Forelimb muscle (tissue), 1 donor: ENCODE data around the gene TAS2R60. TPM values are rescaled to one million over a fixed set of nuclear protein-coding genes. Genes with fewer than 3 reads are reported as not detected.
"Not testable (repeated sequence)": the region's sequence is repeated elsewhere in the genome, so short reads cannot be mapped to it uniquely, and the experiment has no call there.

ENCODE experiments used
- DNase-seq: peaks from one replicate; pipeline ENCODE4 v3.0.0-alpha.2; 2013; ENCODE audit warnings: low read depth
- polyA plus RNA-seq: library from polyadenylated mRNA; unstranded; fragments of 120-200 nt; gene quantifications from one replicate; pipeline ENCODE4 v1.2.1, GENCODE V29; 2013; ENCODE audit not compliant: insufficient read length

The TAS2R60 gene, protein sequence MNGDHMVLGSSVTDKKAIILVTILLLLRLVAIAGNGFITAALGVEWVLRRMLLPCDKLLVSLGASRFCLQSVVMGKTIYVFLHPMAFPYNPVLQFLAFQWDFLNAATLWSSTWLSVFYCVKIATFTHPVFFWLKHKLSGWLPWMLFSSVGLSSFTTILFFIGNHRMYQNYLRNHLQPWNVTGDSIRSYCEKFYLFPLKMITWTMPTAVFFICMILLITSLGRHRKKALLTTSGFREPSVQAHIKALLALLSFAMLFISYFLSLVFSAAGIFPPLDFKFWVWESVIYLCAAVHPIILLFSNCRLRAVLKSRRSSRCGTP
- not detected for polyA plus RNA-seq

DNA sequence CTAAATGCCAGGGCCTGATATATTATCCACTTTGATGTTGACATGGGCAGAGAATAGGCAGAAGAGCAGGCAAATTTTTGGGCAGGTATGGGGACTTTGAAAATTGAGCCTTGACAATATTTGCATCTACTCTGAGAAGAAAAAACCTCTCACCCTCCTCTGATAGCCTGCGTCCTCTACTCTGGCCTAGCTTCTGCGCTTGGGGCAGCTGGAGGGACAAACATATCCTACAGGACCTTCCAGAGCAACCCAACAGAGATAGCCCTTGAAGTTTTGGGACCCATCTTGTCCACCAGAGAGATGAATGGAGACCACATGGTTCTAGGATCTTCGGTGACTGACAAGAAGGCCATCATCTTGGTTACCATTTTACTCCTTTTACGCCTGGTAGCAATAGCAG, at the start of gene TAS2R60:
Gene TAS2R60 (plus strand): TSS at position 301 of the 400 bp plus-strand sequence. CDS start 0 bp downstream, at position 301.
- no peak for DNase-seq

DNA sequence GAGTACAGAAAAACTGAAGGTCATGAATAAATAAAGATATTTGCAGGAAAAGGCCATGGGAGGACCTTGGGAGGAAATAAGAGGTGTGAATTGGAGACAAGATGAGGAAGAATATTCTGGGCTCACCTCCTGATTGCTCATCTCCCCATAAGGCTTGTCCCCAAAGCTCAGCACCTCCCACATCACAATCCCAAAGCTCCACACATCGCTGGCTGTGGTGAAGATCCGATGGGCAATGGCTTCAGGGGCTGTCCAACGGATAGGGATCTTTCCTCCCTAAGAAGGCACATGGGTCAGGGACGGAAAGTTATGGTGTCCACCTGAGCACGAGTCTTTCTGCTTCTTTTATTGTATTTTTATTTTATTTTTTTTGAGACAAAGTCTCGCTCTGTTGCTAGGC, 49.2 kb upstream of the TAS2R60 start:
- DNase-seq, result no peak

DNA sequence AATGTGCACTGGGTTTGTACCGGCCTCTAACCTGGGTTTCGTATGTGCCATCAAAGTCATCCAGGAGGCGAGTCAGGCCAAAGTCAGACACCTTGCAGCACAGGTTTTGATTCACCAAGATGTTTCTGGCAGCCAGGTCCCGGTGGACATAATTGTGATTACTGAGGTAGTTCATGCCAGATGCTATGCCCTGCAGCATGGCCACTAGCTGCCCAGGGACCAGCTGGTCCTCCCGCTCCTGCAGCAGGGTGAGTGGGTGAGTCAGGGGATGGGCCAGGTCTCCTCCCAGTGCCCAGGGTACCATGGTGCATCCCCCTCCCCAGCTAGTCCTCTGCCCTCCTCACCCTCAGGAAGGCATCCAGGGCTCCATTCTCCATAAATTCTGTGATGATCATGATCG, 48.5 kb upstream of the TAS2R60 start:
- DNase-seq, result no peak

DNA sequence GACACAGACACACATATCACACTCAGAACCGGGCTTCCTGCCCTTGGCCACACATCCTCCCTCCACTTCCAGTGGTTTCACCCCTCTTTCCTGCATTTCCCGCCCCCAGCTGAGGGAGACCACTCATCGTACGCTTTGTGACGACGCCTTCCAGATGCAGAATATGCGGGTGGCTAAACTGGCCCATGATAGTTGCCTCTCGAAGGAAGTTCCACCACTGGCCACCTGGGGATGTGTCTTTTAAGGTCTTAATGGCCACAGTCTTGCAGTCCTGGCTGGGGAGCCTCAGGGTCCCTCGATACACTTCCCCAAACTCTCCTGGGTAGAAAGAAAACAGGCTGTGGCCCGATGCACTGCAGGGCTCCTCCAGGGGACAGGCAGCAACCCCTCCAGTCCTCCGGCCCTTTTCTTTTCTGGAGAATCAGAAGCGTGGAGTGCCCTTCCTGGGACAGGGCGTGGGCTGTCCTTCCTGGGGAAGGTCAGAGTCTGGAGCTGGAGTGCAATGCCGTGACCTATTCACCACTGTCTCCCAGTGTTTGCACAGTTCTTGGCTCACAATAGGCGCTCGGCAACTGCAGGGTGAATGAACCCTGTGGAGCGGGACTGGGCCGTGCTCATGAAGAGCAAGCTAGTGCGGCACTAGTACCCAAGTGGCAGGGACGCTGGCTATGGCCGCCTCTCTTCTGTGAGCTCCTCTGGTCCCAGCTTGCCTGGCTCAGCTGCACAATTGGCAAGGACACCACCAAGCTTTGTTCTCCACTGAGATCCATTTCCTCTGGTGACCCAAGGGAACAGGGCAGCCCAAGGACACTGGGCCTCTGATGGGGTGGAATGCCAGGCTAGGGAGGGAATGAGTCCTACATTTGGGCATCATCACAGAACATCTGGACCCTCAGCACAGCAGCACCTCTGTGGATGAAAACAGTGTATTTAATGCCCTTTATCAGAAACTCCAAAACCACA, 47.8 kb upstream of the TAS2R60 start:
- no peak for DNase-seq

DNA sequence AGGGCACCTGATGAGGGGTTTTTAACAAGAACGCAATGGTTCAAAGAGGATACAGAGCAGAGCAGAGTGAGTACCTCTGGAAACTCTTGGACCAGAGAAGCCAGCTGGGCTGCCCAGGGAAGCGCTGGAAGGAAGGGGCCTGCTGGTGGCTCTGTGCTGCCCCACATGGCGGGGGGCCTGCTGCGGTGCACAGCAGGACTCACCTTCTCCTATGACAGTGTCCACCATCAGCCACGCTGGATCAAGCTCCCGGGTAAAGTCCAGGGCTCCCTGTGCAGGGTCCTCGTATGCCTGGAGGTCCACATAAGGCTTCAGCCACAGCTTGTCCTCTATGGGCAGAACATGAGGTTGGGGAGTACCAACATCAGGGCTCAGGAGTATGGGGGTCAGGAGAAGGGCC, 47.1 kb upstream of the TAS2R60 start:
- DNase-seq, result no peak

DNA sequence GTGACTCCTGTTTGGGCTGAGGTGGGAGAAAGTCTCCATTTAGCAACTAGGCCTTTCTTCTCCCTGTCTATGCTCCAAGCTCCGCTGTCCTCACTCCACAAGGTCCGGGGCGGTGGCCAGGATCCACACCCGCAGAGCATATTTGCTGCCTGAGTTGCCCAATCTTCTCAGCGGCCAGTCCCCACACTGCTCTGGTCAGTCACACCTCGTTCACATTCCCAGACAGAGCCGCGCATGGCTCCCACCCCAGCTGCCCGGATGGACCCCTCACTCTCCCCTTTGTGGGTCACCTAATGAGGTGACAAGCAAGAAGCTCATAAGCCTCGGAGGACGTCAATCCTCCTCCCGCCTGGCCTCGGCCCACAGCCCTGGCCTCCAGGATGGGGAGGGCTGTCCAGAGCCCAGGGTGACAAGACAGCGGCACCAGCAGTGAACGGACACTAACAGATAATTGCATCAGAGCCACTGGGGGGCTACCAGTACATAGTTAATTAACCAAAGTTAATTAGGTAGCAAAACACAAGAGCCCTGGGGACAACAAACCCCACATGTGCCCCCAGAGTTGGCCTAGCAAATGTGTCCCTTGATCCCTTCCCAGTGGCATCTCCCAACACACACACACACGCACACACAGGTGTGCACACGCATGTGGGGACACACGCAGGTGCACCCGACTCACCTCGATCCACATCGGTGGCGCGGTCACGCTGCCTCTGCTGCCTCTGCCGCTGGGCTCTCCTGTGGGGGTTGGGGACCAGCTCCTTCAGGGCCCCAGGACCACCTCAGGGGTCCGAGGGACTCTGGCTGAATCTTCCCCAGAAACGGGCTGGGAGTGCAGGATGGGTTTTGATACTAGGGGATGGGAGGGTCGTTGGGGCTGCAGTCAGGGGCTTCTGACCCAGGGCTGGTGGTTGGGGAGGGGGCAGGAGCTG, 46.4 kb upstream of the TAS2R60 start:
- no peak for DNase-seq

DNA sequence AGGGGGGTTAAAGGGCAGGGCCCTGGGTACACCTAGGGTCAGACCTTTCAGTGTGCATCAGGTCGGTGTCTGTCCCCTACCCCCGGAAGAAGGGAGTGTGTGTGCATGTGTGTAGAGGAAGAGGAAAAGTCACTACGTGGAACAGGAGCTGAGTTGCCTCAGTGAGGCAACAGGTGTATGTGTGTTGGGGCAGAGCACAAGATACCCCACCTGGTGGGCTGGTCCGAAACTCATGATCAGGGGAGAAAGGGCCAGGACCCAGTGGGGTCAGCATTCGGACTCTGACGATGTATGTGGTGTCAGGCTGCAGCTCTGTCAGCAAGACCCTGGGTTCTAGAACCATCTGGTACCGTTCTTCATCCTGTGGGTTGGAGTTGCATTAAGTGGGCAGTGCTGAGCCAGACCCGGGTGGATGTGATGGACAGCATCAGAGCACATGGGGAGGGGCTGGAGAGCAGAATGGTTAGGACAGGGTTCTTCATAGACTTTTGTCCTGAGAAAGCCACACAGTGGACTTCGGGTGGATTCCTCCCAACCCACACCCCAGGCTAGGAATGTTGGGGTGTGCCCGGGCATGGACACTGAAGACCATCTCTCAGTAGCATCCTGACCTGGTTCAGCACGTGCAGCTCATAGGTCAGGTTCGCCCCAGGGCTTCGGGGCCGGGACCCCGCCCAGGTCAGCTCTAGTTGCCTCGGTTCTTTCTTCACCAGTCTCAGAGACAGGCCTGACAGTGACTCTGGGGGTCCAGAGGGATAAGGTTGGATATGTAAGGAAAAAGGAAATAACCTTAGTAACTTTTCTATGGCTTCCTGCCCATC, 45.3 kb upstream of the TAS2R60 start:
- no peak for DNase-seq

DNA sequence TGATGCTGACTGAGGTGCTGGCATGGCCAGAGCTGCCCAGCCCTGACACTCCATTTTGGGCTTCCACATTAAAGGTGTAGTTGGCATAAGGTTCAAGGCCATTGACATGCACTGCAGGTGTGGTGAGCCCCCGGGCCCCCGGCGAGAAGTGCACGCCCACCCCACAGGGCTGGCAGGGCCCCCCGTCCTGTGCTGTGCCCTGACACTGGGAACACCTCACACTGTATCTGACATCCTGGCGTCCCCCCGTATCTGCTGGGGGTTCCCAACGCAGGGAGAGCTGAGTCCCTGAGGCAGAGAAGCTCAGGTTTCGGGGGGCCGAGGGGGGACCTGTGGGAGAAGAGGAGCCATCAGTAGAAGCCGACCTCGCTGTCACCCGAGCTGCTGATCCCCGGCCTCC, 44.6 kb upstream of the TAS2R60 start:
- DNase-seq, result no peak

DNA sequence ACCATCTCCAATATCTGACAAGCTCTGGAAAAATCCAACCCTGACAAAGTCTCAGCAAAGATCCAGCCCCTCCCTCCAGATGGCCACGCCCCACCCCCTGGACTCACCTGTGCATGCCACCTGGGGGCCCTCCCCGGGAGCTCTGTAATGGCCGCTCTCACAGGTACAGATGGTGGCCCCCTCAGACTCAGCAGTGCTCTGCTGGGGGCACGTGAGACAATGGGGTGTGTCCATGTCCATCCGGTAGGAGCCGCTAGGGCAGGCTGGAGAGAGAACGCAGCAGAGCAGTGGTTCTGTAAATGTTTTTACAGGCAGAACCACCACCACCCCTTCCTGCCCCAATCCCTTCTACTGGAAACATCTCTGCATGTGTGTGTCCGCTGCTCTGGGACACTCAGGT, 44.1 kb upstream of the TAS2R60 start:
- DNase-seq, result no peak

DNA sequence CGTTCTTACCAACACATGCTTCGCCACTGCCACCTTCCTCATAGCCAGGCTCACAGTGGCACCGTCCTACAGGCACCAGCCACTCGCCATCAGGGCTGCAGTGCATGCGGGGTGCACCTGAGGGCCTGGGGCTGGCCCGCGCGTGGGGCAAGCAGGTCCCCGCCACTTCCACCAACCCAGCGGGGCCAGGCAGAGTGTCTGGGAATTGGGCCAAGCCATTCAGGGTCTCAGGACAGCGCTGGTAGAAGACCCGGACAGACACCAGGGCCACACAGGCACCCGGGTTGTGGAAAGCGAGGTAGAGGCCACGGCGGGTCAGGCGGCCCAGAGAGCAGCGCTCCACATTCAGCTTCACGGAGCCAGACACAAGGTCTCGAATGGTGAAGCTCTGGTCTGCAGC, 43.6 kb upstream of the TAS2R60 start:
- no peak for DNase-seq

DNA sequence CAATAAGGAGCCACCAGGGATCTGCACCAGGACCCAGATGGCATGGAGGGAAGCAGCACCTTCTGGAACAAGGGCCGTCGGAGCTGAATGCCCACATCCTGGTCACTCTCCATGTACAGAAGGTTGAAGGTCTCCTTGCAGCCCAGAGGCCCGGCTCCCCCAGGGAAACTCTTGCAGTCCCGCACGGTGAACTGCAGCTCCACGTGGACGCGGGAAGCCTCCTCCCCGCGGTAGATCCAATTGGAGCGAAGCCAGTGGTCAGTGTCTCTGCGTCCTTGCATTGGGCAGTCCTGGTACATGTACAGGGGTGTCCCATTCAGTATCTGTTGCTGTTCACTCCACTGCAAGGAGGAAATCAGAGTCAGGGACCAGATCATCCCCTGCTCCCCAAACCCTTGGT, 42.0 kb upstream of the TAS2R60 start:
- DNase-seq, result no peak

DNA sequence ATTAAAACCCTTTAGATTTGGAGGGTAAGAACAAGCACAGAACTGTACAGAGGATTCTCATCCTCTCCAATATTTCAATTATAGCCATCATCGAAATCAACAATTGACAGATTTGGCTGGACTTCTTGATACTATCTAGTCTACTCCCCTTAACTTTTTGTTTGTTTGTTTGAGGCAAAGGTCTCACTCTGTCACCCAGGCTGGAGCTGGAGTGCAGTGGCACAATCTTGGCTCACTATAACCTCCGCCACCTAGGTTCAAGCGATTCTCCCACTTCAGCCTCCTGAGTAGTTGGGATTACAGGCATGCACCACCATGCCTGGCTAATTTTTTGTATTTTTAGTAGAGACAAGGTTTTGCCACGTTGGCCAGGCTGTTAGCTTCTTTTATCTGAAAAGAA, 41.0 kb upstream of the TAS2R60 start:
- not testable (repeated sequence) for DNase-seq

DNA sequence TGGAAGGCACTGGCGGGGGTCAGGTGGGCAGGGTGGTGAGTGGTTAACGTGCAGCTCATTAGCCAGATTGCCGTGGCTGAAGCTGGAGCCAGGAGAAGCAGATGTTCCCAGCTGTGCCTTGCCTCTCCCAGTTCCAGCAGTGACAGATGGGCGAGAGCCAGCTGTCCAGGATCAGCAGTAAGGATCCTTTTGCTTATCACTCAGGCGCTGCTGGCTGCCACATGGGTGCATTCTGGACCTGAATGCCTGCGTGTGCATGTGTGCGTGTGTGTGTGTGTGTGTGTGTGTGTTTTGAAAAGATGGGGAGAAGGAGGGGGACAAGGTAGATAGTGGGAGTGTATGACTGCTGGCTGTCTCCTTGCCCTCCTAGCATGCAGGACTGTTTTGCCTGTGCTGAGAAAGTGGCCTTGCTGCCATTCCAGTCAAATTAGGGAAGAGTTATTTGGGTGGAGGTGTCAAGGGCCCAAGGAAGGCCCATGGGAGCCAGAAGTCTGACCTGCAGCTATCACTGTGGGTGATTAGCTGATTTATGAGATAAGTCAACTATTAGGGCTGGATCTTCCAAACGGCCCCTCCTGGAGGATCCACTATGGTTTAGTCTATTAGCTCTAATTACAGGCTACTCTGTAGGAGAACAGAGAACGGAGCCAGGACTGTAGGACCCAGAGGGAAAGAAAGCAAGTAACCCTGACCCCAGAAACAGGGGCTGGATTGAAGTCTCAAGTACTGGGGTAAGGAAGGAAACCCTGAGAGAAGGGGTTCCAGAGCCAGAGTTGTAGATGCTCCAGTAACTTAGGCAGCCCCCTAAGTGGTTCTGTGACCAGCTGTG, 37.9 kb upstream of the TAS2R60 start:
- DNase-seq, result no peak

DNA sequence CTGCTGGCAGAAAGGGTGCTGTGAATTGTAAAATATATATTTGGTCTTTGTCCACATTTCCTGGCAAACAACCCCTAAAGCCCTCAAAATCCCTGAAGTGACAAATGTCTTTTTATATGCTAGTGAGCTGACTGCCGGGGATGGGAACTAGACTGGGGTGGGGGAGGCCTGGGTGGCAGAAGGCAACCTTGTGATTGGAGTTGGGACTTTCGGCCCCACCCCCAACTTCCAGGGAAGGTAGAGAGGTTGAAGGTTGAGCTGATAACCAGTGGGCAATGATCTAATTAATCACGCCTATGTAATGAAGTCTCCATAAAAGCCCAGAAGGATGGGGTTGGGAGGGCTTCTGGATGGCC, 37.3 kb upstream of the TAS2R60 start:
- no peak for DNase-seq

DNA sequence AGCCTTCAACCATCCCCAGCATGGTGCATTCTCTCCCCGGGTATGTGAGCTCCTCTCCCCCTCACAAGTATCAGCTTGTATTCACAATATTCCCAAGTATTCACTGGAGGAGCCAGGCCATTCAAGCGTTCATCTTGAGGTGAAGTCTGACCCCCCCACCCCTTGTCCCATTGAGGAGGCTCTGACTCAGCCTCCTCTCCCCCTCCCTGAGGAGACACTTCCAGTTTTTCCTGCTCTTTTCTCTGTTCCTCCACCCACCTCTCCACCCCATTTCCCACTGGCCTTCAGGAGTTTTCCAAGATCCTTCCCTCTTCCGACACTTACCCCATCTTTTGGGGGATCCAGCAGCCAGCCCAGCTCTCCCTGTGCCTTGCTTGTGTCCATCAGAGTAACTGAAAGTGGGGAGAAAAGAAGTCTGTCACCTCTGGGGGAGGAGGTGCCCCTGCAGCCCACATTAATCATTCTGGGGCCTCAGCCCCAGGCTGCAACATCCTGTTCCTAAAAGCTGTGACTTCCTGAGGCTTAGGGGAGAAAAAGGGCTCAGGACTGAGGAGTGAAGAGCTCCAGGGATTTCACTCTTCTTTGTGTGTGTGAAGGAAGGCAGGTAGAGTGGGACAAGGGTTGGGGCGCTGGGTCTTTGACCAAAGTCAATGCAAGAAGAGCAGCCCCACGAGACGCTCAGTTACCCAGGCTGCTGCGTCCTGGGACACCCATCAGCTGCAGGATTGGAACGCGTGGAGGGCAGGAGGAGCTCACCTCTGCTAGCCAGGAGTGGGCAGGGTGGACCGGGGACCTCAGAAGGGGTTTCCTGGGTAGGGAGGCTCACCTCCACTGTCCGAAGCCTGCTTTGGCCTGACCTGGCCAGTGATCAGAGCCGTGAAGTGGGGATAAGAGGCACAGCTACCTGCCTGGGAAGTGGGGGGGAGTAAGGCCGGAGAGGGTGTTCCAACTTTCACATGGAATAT, 35.7 kb upstream of the TAS2R60 start:
- DNase-seq, result no peak

DNA sequence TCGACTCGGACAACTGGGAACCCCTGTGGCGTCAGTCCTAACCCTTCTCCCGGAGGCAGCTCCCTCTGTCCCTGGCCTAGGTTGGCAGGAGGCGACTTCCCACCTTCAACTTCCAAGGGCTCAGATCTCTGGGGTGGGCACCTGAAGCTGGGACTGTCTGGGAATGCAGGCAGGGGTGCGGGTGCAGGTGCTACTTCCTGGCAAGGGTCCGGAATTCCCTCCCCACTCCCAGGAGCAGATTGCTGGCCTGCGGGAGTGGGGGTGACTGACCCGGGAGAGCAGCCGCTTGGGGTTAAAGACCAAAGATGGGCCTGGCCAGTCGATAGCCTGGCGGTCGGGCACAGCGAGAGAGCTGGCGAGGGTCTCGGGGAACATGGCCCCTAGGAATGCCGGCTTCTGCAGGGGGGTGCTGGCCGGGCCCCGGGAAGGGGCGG, 35.0 kb upstream of the TAS2R60 start:
- DNase-seq, result no peak

DNA sequence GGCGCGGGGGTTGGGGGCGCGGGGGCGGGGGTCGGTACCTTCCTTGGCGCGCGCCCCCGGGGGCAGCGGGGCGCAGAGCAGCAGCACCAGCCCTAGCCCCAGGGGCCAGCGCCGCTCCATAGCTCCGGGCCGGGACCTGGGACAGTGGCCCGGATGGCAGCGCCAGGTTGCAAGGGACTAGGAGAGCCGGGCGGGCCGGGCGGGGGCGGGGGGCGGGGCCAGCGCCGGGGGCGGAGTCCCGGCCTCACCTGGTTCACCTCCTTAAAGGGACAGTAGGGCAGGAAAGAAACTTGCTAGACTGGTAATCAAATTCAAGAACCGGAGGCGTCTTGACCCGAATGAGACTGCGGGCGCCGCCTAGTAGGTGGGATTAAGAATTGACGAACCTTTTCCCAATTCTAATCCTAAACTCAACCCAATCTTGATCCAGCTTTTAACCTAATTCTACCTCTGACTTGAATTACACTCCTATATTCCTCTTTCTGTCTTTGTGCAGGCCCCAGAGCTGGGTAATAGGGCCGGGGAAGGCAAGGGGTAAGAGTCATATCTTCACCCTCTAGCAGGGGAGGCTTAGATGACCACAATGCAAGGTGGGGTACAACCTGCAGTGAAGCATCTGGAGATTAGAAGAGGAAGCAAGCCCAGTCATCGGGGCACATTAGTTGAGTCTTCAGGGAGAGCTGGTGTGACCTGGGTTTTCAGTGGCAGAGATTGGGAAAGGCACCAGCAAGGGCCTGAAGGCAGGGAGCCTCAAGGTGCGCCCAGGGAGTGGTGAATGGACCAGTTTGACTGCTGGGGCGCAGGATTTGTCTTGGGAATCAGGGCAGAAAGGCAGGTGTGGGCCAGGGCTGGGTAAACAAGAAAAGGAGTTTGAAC, 34.3 kb upstream of the TAS2R60 start, which contains the start of gene EPHA1:
Gene EPHA1 (minus strand): TSS at position 171 of the 876 bp plus-strand sequence. CDS start 51 bp downstream, at position 120.
- no peak for DNase-seq
